ENCODE measurements around the gene BID.

DNA sequence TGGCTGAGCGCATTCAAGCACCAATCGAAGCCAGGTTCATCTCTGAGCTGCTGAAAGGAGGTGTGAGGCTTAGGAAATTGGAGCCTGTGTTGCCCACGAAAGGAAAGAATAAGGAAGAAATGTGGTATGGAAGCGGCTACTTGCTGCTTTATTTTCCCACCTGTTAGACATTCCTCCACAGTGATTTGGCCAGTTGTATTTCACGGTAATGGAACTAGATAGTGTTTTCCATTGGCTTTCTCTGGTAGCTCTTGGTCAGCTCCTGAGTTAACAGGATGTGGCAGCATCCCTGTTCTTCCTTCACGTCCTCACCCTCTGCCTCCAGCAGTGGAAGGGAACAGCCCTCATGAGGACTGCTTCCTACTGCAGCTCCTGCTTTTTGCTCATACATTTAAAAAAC lies 44.7 kb downstream of the BID start:
- TF ChIP-seq, protein P1, sequence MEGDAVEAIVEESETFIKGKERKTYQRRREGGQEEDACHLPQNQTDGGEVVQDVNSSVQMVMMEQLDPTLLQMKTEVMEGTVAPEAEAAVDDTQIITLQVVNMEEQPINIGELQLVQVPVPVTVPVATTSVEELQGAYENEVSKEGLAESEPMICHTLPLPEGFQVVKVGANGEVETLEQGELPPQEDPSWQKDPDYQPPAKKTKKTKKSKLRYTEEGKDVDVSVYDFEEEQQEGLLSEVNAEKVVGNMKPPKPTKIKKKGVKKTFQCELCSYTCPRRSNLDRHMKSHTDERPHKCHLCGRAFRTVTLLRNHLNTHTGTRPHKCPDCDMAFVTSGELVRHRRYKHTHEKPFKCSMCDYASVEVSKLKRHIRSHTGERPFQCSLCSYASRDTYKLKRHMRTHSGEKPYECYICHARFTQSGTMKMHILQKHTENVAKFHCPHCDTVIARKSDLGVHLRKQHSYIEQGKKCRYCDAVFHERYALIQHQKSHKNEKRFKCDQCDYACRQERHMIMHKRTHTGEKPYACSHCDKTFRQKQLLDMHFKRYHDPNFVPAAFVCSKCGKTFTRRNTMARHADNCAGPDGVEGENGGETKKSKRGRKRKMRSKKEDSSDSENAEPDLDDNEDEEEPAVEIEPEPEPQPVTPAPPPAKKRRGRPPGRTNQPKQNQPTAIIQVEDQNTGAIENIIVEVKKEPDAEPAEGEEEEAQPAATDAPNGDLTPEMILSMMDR (IDR thresholded peaks at IDR 0.05): no peak
- no peak for TF ChIP-seq EZH2phosphoT487 (IDR thresholded peaks at IDR 0.05)

All from neural progenitor cell (in vitro differentiated cells).